GM20431 (cell line): Measurements from ENCODE around the gene GUCY2F.

Source experiments
- in situ Hi-C: fragments of 300-500 bp; cut with MseI, MboI; formaldehyde crosslinking; loops from one replicate; pipeline ENCODE4 v1.15.0; 2020; ENCODE audit warnings: low sequenced_read_pairs; ENCODE audit not compliant: unreplicated experiment

The GUCY2F gene

DNA sequence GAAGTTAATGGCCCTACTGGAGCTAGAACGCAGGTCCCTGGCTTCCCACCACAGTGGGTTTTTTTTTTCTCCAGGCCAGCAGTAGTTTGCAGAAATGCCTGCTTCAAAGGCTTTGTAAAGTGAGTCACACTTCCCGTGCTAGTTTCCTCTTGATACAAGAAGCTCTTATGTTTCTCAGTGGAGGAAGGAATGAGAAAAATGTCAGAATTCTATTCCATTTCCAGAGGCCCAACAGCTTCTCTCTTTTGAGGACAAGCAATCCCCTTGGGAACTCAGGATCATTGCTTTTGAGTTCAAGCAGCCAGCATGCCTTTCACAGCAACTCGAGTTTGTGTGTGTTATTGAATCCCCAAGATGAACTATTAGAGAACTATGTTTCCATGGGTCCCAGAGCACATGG is 134.3 kb downstream of the GUCY2F start:
- in situ Hi-C loops = no loop called here

DNA sequence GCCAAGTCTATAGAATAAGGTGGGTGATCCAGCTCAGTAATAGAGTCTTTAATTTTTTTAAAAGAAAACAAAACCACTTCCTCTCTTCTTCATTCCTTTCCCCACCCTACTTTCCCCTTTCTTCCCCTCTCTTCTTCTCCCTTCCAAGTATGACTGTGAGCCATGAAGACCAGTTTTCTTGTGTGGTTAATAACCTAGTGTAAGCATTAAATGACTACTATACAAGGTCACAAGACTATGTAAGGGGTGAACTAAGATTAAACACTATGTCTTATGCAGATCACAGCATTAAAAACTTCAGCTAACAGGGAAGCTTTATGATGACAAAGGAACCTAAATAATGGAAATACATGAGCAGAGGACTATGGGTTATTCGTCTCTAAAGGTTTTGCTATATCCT is 135.4 kb downstream of the GUCY2F start:
- in situ Hi-C loops = no loop called here

DNA sequence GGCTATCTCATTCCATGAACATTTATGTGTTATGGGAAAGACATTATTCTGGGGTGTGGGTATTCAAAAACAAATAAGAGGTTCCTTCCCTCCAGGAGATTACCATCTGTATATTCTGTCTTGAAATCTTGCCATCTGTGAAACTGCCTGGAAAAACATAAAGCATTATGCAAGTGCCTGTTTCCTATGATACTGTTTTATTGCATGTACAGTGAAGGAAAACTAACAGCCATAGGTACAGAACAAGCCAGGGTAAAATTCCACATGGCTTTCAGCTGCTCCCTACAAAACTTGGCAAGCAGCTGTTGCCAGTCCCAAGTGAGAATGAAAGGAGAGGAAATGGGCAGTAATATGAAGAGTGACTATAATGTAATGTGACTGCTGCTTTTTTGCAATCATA is 136.0 kb downstream of the GUCY2F start:
- in situ Hi-C loops = no loop called here

DNA sequence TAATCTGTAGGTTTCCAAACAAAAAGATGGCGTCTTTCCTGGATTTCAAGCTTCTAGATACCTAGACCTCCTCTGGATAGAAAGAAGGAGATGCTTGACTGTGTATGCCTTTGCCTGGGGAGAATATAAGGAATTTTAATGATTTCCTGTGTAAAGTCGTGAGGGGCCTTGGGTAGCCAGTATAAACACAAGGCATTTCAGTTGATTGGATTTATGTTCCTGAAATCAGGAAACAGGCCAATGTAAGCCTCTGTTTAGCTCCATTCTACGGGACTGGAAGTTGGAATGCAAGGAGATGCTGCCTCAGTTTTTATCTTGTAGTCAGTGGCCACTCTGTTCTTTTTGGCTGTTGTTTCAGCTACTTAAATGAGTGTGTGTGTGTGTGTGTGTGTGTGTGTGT is 137.2 kb downstream of the GUCY2F start:
- in situ Hi-C loops = no loop called here

DNA sequence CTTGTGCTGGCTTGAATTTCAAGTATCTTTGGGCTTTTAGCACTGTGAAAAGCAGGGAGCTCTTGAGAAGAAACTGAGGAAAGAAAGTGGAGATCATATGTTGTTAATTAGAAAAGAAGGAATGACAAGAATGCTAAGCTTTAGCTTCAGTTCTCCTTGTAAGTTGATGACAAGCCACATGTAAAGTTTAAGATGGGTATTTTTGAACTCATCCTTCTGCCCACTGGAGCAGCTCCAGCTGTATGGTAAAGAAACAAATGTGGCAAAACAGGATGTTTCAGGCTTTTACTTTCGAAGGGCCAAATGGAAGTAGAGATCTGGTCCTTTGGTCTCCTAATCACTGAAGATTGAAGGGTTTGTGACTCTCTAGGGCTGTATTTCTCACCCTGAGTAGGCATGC is 137.8 kb downstream of the GUCY2F start:
- in situ Hi-C loops = no loop called here

DNA sequence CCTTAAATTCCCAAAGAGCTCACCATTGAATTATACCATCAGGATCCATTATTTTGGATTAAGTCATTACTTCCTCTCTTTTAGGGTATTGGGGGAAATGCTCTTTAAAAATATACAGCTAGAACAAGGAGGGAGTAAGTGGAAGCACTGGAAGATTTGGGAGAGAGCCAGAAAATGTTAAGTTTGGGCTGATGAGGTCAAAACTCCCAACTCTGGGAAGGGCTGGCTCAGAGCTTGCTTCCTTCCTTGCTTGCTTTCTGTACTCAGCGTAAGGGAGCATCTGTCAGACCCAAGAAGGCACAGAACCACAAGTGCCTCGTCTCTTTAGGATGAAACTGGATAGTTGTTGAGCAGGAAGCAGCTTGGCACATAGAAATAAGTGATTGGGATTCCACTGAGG is 138.2 kb downstream of the GUCY2F start:
- in situ Hi-C loops = no loop called here

GRCh38 chrX:109336141-109336540 is 145.7 kb downstream of the GUCY2F start:
- in situ Hi-C loops = no loop called here

GRCh38 chrX:109327251-109327650 is 154.6 kb downstream of the GUCY2F start:
- in situ Hi-C loops = no loop called here
